Neural progenitor cell (in vitro differentiated cells): Measurements from ENCODE around the gene ZSWIM6. TPM values are rescaled to one million over a fixed set of nuclear protein-coding genes. Genes with fewer than 3 reads are reported as not detected.

Source experiments
- DNase-seq: peaks from one replicate; pipeline ENCODE4 v3.0.0-alpha.2; 2016; ENCODE audit warnings: low spot score
- H2AFZ ChIP-seq: fragments of 200-600 bp; sonication (generic); replicated peaks from 2 replicates; pipeline ENCODE4 v1.6.1; 2016; ENCODE audit warnings: antibody characterized with exemption
- H3F3A ChIP-seq: fragments of 200-600 bp; sonication (generic); 2 replicates; pipeline ENCODE4 v1.6.1; 2016; ENCODE audit warnings: antibody characterized with exemption, low read depth
- H3K27ac ChIP-seq: fragments of 200-600 bp; sonication (generic); 2 replicates; pipeline ENCODE4 v1.5.1; 2016; ENCODE audit warnings: mild to moderate bottlenecking
- H3K27me3 ChIP-seq: fragments of 200-600 bp; sonication (generic); 2 replicates; pipeline ENCODE4 v1.6.1; 2016; ENCODE audit warnings: mild to moderate bottlenecking, moderate library complexity
- H3K36me3 ChIP-seq: fragments of 200-600 bp; sonication (generic); 2 replicates; pipeline ENCODE4 v1.5.1; 2016
- H3K4me1 ChIP-seq: fragments of 200-600 bp; sonication (generic); 2 replicates; pipeline ENCODE4 v1.6.1; 2016; ENCODE audit warnings: mixed run types
- H3K4me2 ChIP-seq: fragments of 200-600 bp; sonication (generic); 2 replicates; pipeline ENCODE4 v1.6.1; 2016
- H3K4me3 ChIP-seq: fragments of 200-600 bp; sonication (generic); 2 replicates; pipeline ENCODE4 v1.5.1; 2016
- H3K79me2 ChIP-seq: fragments of 200-600 bp; sonication (generic); 2 replicates; pipeline ENCODE4 v1.6.1; 2016; ENCODE audit warnings: low read depth
- H3K9ac ChIP-seq: fragments of 200-600 bp; sonication (generic); 2 replicates; pipeline ENCODE4 v1.6.1; 2016
- H3K9me3 ChIP-seq: fragments of 200-600 bp; sonication (generic); 2 replicates; pipeline ENCODE4 v1.5.1; 2016; ENCODE audit warnings: low read depth
- H4K20me1 ChIP-seq: fragments of 200-600 bp; sonication (generic); 2 replicates; pipeline ENCODE4 v1.6.1; 2016; ENCODE audit warnings: low read depth
- H3K27ac Mint-ChIP-seq: 3 replicates; pipeline ENCODE4 v1.8.0; 2021; ENCODE audit warnings: mixed read lengths
- H3K27me3 Mint-ChIP-seq: 2 replicates; pipeline ENCODE4 v1.8.0; 2022; ENCODE audit warnings: low read depth, mild to moderate bottlenecking, inconsistent platforms, moderate library complexity, mixed read lengths; ENCODE audit not compliant: insufficient read depth
- H3K36me3 Mint-ChIP-seq: 3 replicates; pipeline ENCODE4 v1.8.0; 2021; ENCODE audit warnings: mixed read lengths
- H3K4me1 Mint-ChIP-seq: 3 replicates; pipeline ENCODE4 v1.8.0; 2021; ENCODE audit warnings: mixed read lengths
- H3K4me3 Mint-ChIP-seq: 3 replicates; pipeline ENCODE4 v1.8.0; 2021; ENCODE audit warnings: mild to moderate bottlenecking, moderate library complexity, mixed read lengths
- H3K9me3 Mint-ChIP-seq: 3 replicates; pipeline ENCODE4 v1.8.0; 2020; ENCODE audit warnings: mixed read lengths
- CTCF ChIP-seq: fragments of 200-600 bp; sonication (generic); IDR thresholded peaks from 2 replicates; pipeline ENCODE4 v1.5.1; 2017; ENCODE audit warnings: antibody characterized with exemption, mild to moderate bottlenecking
- EZH2 ChIP-seq: fragments of 200-600 bp; sonication (generic); IDR thresholded peaks from 2 replicates; pipeline ENCODE4 v1.6.1; 2017; ENCODE audit warnings: antibody characterized with exemption, mild to moderate bottlenecking, moderate library complexity
- EZH2phosphoT487 ChIP-seq: fragments of 200-600 bp; sonication (generic); IDR thresholded peaks from 2 replicates; pipeline ENCODE4 v1.6.1; 2017; ENCODE audit warnings: antibody characterized with exemption
- total RNA-seq: library from RNA; depleted of rRNA; stranded (reverse); fragments of >200 nt; gene quantifications from 2 replicates; pipeline ENCODE4 v1.2.3, GENCODE V29; 2015; ENCODE audit warnings: low replicate concordance

Gene ZSWIM6
- total RNA-seq, 1 donor from 2014 or later = 32.2 TPM

- Histone ChIP-seq H3F3A (no peaks in the 10 kb centered on the region), H3K9ac (no peak overlapping the region), H2AFZ (no peak overlapping the region), H3K4me1 (no peaks in the 10 kb centered on the region), H3K27ac (no peak overlapping the region), H3K79me2 (peaks cover 67% of the 10 kb centered on the region), H3K4me3 (no peak overlapping the region), H3K9me3 (no peaks in the 10 kb centered on the region), H3K36me3 (no peaks in the 10 kb centered on the region), H3K4me2 (no peak overlapping the region), H4K20me1 (peaks cover 44% of the 10 kb centered on the region), H3K27me3 (no peaks in the 10 kb centered on the region)
- Mint-ChIP-seq H3K4me1 (no peaks in the 10 kb centered on the region), H3K36me3 (peaks cover 50% of the 10 kb centered on the region), H3K4me3 (no peak overlapping the region), H3K27me3 (peaks cover 3% of the 10 kb centered on the region), H3K27ac (no peak overlapping the region), H3K9me3 (peaks cover 31% of the 10 kb centered on the region)
- no peak for TF ChIP-seq EZH2
- no peak for TF ChIP-seq EZH2phosphoT487
- no peak for TF ChIP-seq CTCF
- DNase-seq = no peak
Measured at GRCh38 chr5:61486476-61486875, 154.4 kb downstream of the ZSWIM6 start.

GRCh38 chr5:61489574-61489973 is 157.5 kb downstream of the ZSWIM6 start:
- no peak overlapping the region for H3K4me3 ChIP-seq
- H3K4me2 ChIP-seq = no peak overlapping the region
- H3K4me3 Mint-ChIP-seq = no peak overlapping the region
- TF ChIP-seq EZH2phosphoT487 (no peak), EZH2 (no peak), CTCF (no peak)
- H3K36me3 ChIP-seq = no peaks in the 10 kb centered on the region
- H3K9ac ChIP-seq = no peak overlapping the region
- H3K27me3 Mint-ChIP-seq = peaks cover 3% of the 10 kb centered on the region
- DNase-seq = no peak
- no peaks in the 10 kb centered on the region for H3K9me3 ChIP-seq
- H3K9me3 Mint-ChIP-seq = peaks cover 20% of the 10 kb centered on the region
- peaks cover 12% of the 10 kb centered on the region for H3K4me1 Mint-ChIP-seq
- H3F3A ChIP-seq = peaks cover 3% of the 10 kb centered on the region
- H3K4me1 ChIP-seq = no peaks in the 10 kb centered on the region
- peaks cover 68% of the 10 kb centered on the region for H4K20me1 ChIP-seq
- H2AFZ ChIP-seq = no peak overlapping the region
- peaks cover 62% of the 10 kb centered on the region for H3K79me2 ChIP-seq
- no peaks in the 10 kb centered on the region for H3K27me3 ChIP-seq
- H3K36me3 Mint-ChIP-seq = peaks cover 48% of the 10 kb centered on the region
- no peak overlapping the region for H3K27ac Mint-ChIP-seq
- no peak overlapping the region for H3K27ac ChIP-seq

GRCh38 chr5:61491861-61492260 is 159.8 kb downstream of the ZSWIM6 start:
- H3K27me3 ChIP-seq = no peaks in the 10 kb centered on the region
- H3K4me2 ChIP-seq = no peak overlapping the region
- Mint-ChIP-seq H3K9me3 (peaks cover 8% of the 10 kb centered on the region), H3K27me3 (peaks cover 3% of the 10 kb centered on the region), H3K4me1 (peaks cover 33% of the 10 kb centered on the region), H3K36me3 (peaks cover 29% of the 10 kb centered on the region), H3K27ac (no peak overlapping the region), H3K4me3 (no peak overlapping the region)
- no peak overlapping the region for H3K4me3 ChIP-seq
- H3K9ac ChIP-seq = no peak overlapping the region
- peaks cover 86% of the 10 kb centered on the region for H4K20me1 ChIP-seq
- peaks cover 49% of the 10 kb centered on the region for H3K79me2 ChIP-seq
- no peaks in the 10 kb centered on the region for H3K36me3 ChIP-seq
- no peaks in the 10 kb centered on the region for H3K9me3 ChIP-seq
- H3K27ac ChIP-seq = no peak overlapping the region
- H3F3A ChIP-seq = peaks cover 22% of the 10 kb centered on the region
- no peak overlapping the region for H2AFZ ChIP-seq
- no peak for DNase-seq
- peaks cover 21% of the 10 kb centered on the region for H3K4me1 ChIP-seq
- TF ChIP-seq EZH2 (no peak), EZH2phosphoT487 (no peak), CTCF (no peak)
